Suppressor macrophage (primary cell): Measurements from ENCODE around the gene FUBP3.

Source experiments
- DNase-seq, 4 experiments: peaks; one replicate each; pipeline ENCODE4 v3.0.0-alpha.2; 2020 to 2022

Gene FUBP3

DNA sequence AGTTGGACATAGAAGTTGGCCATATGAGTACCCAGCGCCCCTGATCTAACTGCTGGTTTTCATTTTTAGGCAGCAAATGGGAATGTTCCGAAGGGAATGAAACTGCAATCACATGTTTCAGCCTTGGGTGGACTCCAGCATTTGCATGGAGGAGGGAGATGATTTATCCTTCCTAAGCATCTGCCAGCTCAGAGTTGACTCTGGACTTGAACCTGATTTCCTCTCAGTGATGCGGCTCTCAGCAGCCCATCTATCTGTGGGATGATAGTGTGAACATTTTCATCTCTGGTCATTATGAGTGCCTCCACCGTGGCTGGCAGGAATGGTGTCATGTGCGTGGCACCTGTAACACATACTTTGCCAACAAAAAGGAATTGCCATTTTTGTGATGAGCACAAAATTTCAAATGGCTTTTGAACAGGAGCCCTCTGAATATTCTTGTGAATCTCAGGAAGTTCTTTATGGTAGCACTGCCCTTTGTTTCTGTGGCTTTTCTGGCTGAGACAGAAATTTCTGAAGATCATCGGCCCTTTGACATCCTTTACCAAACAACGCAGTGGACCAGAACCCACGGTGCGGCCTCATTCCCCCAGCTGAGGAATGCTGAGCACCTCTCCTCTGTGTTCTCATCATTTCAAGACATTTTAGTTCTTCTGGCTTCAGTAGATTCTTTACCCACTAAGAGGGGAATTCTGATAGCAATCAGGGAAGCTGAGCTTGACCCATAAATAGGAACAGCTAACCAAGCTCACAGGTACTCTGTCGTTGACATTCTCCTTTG is 28.5 kb downstream of the FUBP3 start:
- DNase-seq: no peak

DNA sequence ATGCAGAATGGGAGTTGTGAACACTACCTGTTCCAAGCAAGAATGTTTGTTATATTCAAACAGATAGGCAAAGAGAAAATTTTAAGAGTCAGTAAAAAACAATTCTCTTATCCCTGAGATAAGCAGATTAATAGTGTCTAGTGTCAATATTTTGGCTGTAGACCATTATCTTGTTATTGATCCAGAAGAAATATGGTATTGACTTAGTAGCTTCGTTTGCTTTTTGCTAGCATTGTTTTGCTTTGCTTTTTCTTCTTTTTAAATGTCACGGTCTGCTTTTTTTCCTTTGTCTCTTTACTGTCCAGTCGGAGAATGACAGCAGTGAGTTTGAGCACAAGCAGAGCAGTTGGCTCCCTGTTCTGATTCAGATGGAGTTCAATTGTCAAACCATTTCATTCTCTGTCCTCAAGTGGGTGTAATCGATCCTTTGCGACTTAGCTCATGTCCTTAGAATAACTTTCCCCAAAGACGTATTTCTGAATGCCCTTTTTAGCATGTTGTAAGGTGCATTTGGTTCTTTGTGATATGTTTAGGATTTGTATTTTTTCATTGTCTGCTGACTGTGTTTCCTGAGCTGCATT is 29.3 kb downstream of the FUBP3 start:
- no peak for DNase-seq

DNA sequence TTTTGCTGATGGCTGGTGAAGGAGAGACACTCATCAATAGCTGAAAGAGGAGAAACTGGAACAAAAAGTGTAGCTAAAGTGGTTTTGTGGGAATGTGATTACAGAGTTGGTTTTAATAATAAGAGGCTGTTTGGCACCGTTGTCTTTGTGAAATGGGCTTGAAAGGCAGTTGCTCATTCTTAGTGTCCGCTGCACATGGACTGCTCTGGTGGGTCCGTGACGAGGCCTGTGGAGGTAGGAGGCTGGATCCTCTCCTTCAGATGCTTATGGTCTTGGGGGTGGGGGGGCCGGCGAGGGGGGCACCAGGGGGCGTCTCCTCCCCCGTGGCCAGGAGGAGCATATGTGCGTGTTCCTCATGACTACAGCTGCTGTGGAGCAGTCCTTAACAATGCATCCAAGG is 29.8 kb downstream of the FUBP3 start:
- DNase-seq: no peak

DNA sequence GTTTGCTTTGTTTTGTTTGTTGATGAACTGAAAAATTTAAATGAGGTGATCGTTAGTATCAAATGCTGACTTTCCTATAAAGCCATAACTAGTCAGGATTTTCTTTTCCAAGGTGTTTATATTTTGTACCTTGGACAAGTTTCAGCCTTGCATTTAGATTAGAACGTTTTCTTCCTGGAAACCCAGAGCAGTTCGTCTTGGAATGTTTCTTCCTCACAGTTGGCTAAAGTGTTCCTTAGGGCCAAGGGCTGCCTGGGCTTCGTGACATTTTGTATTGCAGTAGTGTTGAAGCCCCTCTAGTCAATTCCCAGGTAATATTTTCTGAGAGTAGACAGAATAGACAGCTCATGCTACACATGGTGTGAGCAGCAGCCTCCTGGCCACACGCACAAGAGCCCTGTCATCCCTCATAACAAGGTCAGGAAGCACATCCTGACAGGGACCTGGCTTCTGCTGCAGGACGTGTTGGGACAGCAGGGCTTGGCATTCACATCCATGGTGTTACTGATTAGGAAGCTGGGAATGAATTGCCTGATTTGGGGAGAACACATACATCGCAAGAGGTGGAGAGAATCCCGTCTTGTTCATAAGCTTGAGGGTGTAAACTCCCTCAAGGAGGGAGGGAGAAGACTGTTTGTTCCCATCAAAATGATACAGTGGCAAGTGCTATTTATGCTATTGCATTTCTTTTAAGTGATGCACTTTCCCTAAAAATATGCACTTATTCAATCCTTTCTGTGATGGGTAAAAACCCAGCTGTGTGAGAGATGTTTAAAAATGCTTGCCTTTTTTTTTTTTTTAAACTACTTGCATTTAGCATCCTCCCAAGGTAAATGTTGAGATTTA is 31.7 kb downstream of the FUBP3 start:
- DNase-seq: no peak

DNA sequence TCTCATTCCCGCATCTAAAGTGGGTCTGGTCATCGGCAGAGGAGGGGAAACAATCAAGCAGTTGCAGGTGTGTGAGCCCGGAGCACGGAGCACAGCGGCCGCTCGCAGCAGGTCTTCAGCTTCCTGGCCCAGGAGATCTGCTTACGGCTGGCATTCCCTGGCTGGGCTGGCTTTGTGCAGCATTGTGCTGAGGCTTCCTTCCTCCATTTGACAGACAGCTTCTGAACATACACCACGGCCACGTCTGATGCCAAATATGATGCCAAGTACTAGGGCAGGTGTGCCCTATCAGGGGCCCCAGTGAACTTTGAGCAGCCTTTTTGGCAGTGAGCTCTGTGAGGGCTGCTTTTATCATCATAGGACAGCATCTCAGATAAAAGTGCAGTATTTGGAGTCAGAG is 37.1 kb downstream of the FUBP3 start:
- no peak for DNase-seq

DNA sequence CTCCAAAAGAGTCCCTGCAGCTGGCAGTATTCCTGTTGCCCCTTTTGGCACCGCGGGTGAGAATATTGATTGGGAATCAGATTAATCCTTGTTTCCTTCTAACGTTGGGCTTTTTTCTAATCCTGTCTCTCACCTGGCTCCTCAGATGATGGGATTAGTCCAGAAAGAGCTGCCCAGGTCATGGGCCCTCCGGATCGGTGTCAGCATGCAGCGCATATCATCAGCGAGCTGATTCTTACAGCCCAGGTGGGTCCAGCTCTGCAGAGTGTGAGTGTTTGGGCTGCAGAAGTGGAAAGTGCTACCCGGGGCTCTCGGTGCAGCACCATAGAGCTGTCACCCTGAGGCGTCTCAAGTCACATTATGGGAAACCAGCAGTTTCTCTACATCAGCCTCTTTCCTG is 44.1 kb downstream of the FUBP3 start:
- no peak for DNase-seq

DNA sequence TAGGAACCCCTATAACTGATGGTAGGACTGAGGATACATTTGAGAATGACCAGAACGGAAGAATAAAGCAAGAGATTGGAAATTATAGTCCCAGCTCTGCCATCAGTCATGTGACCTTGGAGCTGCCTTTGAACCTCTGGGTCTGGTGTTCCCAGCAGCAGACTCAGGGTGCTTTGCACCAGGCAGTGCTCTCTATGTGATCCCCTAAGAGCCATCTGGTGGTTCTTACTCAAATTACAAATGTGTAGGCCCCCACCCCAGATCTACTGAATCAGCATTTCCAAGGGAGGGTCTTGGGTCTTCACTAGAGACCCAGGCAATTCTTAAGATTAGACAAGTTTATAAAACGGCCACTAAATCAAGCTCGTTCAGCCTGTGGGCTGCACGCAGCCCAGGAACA is 44.8 kb downstream of the FUBP3 start:
- no peak for DNase-seq

DNA sequence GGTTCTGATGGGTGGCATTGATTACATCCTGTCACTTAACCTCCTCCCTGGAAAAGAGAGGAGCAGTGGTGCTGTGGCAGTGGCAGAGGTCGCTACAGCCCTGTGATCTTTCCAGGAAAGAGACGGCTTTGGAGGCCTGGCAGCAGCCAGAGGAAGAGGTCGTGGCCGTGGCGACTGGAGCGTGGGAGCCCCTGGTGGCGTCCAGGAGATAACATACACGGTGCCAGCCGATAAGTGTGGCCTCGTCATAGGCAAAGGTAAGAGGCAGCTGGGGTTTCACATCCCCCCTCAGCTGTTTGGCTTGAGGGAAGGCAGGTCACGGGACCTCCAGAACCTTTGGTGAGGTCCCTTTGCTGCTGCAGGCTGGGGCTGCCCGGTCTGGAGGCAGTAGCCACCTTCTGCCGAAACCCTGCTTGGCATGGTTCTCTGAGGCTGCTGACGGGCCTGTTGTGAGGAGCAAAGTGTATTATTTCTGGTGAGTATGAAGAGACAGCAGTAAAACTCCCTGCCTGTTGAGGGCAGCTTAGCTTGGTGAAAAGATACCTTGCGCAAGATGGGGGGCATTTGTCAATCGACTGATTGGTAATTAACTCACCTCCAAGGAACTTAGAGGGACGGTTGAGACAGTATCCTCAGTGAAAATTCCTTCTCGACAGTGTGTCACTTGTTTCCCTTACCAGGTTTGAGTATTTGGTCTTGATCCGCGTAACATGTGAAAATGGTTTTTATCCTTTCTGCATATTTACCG is 47.0 kb downstream of the FUBP3 start:
- DNase-seq: no peak

DNA sequence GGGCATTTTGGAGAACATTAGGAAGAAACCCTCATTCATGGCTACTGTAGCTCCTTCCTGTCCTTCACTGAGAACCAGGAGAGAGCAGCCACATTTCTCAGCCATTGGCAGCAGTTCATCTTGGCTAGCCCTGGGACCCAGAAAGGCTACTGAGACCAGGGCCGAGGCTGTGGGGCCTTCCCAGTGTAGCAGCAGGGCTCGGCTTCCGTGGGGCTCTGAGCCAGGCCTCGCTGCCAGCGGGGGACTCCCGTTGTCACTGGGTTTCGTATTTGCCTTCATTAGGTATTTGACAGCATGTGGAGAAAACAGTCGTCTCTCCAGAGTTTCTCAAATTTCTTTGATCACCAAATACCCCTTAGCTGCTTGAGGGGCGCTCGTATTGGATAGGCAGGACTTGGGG is 47.7 kb downstream of the FUBP3 start:
- DNase-seq: no peak

DNA sequence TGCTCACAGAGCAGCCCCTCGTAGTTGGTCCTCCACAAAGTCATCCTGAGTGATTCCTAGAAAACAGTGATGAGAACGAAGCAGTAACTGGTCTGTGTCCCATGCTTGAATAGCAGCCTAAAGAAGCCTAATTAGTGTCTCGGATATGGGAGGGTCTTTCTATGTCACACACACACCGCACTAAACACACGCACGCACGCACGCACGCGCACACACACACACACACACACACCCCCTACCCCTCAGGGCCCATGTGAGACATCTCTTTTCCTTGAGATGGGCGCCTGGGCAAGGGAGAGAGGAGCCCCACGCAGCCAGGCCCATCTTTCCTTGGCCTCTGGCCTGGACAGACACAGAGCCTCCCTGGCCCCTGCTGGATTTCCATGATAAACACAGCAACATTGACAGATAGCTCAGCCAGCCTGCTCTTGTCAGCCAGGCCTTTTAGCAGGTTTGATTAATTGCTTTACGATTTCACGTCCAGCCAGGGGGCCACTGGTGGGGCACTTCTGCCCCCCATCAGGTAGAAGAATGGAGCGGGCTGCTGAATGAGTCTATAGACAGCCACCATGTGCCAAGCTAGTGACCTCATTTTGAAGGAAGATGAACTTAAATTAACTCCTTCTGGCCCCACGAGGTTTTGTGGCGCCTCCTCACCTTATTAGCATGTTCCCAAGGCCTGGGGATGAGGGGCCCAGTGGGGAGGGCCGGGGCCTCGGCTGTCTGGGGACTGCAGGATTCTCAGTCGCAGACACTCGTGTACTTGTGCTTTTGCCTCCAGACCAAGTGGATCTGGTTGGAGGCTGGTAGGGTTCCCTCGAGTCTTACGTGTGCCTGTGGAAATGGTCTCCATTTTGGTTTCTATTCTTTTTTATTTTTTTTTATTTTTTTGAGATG is 48.8 kb downstream of the FUBP3 start:
- no peak for DNase-seq

DNA sequence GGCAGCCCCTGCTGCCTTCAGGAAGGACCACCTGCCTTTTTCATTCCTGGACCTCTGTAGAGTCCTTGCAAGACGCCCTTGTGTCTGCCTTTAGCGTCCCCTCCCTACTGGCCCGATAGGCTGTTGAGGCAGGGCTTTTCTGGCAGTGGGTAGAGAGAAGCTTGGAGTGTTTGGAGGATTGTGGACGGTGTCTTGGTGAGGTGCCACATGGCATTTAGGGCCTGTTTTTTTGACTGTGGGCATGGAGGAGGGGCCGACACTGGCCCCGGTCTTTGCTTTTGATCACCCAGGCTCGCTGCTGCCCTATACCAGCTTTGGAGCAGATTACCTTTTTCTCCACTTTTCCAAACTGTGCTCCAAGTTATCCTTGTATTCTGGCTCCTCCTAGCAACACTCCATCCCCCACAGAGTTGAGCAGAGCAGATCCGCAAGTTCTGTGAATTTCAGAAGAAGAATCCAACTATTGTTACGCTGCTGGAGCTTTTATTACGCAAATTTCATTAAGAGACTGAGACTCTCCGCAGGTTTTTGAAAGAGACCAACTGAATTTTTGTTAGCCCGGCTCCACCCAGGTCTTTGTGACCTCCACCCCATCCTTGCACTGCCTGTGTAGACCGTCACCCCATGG is 50.2 kb downstream of the FUBP3 start:
- DNase-seq: no peak

DNA sequence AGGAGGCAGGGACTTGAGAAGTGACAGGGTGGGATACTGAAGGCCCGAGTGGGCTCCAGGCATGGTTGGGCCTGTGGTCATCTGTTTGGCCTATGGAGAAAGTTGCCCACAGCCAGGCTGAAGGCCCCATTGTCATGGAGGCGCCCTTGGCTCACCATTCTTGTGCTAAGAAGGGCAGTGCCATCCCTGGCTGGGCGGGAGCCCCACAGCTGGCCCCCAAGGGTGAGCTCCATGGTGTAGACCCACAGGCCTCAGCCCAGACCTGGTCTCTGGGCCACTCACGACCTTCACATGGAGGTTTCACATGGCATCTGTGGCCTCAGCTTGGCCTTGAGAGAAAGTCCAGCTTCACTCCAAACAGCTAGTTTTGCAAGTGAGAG is 50.7 kb downstream of the FUBP3 start:
- DNase-seq: no peak

DNA sequence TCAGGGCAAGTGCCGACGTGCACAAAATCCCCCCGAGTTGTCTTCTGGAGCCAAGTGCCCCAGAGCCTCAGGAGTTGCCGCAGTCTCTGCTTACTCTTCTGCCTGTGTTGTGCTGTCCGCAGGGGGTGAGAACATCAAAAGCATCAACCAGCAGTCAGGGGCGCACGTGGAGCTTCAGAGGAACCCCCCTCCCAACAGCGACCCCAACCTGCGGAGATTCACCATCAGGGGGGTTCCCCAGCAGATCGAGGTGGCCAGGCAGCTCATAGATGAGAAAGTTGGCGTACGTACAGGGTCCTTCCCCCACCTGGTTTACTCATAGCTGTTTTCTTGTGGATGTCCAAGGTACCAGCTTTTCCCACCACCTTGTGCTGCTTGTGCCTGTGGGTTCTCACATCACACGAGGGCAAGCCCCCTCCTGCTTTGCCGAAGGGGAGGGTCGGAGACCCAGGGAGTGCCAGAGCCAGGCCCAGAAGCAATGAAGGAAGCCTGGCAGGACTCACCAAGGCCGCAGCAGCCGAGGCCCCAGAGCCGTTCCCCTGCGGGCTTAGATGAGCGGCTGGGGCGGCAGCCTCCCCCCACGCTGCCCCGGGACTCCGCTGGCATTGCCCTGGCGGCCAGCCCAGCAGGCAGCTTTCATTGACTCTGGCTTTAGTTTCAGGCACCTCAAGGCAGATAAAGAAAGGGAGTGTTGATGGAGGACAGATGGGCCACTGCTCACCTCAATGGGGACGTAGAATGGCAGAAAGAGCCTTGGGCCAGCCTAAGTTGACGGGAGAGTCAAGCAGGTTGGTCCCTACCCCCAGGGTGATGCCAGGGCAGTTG is 51.3 kb downstream of the FUBP3 start:
- DNase-seq: no peak

DNA sequence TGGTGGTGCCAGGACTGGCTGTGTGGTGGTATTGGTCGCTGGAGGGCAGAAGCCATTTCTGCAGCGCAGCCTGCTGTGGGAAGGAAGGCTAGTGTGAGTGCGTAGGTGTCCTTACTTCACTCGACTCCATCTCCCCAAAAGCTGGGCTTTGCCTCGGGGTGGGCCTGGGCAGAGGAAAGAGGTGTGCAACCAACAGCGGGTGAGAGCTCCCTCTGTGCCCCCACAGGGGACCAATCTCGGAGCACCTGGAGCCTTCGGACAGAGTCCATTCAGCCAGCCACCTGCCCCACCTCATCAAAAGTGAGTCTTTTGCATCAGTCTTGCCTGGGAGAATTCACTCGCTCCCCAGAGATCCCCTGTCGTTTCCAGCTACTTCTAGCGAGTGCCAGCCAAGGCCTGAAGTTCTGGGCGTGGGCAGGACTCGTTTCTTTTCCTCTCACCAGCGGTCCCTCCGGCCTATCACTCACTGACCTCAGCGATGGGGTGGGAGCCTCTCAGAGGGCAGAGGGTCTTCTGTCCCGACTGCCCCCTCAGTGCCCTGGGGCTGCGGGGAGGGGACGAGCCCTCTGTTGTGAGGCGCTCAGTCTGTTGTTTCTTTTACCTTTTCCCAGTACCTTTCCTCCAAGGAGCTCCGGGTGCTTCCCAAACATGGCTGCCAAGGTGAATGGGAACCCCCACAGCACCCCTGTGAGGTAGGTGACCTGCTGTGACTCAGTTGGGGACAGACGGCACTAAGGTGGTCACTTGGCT is 52.1 kb downstream of the FUBP3 start:
- no peak for DNase-seq

DNA sequence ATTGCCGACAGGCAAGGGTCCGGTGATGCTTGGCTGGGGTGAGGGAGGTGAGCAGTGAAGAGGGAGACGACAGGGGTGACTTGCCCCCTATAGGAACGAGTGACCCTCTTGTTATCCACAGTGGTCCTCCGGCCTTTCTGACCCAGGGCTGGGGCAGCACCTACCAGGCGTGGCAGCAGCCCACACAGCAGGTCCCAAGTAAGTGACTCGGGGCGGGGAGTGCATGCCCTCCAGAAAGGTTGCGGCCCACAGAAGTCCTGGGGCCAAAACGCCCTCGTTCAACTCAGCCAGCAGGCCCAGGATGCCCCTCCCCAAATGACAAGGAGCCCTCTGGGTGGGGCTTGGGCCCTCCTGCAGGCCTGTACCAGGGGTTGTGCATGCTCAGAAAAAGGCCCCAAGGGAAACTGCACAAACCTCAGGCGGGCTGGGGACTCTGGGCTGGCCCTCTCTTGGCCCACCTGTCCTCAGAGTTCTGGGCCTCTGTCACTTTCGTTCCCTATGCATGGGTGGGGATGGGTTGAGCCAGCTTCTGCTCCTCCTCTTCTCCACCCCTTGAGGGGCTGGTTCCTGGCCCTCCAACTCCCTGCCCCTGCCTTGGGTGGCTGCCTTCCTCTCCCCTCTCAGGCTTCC is 52.8 kb downstream of the FUBP3 start:
- no peak for DNase-seq

DNA sequence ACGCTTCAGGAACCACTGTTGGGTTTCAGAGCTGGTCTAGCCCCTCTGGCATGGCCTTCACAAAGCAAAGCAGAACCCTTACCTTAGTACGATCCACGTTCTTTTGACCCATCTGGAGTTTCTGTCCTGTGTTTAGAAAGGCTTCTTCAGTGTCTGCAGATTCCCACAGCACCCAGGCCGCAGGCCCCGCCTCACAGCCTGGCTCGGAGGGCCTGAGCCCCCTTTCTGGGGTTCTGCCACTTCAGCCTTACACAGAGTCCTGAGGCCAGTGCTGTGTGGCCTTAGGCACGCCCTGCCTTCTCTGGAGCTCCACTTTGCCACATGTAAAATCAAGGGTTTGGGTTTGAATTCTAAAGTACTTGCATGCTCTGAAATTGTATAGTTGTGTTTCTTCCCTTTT is 53.5 kb downstream of the FUBP3 start:
- no peak for DNase-seq

DNA sequence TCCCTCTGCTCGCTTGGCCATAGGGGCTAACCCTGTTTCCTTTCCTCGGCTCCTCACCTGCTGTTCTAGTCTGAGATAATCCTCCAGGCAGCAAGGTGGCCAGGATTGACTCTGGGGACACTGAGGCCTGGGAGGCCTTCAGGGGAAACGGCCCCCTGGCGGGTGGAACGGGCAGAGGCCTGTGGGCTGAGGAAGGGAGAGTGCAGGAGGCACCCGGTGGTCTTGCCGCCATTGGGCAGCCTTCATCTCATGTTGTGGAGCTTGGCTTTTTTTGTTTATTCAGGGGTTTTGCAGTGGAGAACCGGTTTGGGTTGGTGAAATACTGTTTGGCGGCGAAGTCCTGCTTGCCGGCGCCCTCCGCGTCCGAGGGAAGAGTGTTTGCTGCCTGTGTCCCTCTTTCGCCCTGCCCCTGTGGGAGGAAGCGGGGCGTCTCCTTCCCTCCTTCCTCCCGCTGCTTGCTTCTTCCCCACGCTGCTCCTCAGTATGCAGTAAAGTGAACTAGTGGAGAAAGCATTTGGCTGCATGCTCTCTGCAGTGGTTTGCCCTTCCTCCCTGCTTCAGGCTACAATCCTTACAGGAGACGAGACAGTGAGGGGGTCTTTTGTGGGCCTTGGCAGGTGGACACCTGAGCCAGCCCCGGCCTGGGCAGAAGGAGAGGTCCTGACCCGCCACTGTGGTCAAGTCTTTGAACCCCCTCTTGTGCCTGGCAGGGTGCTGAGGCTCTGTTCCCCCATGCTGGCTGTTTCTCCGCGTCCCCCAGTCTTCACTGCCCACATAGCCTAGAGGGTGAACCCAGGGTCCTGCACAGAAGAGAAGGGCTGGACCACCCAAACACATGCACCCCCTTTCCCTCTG is 54.2 kb downstream of the FUBP3 start:
- no peak for DNase-seq

DNA sequence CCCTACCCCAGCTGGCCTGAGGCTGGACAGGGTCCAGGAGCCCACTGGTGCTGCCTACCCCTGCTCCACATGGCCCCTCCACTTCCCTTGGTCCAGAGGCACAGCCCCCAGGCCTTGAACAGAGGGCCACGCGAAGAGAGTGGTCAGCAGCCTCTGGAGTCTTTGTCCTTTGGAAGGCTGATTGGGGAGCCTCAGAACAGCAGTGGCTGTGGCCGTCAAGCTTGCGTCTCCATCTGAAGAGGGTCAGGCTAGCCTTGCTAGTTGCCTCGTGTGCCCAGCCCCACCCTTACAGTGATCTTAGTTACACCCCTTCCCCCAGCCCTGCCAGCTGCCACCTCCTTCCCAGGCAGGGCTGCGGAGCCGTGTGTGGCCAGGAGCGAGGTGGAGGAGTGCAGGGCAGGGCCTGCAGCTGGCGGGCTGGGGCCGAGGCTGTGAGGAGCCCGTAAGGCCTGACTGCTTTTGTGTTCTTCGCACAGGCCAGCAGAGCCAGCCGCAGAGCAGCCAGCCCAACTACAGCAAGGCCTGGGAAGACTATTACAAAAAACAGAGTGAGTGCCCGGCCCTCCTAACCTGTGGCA is 54.9 kb downstream of the FUBP3 start:
- no peak for DNase-seq
